Thymus (tissue), 11 donors: ENCODE results near the gene FAM89B. TPM values are rescaled to one million over a fixed set of nuclear protein-coding genes. Genes with fewer than 3 reads are reported as not detected.

Experiments
- DNase-seq, 9 donors: peaks; one replicate each; pipeline ENCODE4 v3.0.0-alpha.2; 2013; ENCODE audit warnings: low spot score in 9 of 9, low read depth in 6 of 9, missing footprints in 1 of 9
- H3K27ac ChIP-seq, 2 donors: one replicate each; pipeline ENCODE4 v1.5.1; 2013; ENCODE audit warnings: control low read depth in 1 of 2, low read depth in 1 of 2, low read length in 1 of 2, mild to moderate bottlenecking in 1 of 2, moderate library complexity in 1 of 2
- H3K27me3 ChIP-seq, 2 donors: one replicate each; pipeline ENCODE4 v1.5.1; 2013; ENCODE audit warnings: low read length in 1 of 2; ENCODE audit not compliant: control insufficient read depth in 2 of 2, insufficient read depth in 1 of 2
- H3K36me3 ChIP-seq, 2 donors: one replicate each; pipeline ENCODE4 v1.5.1; 2013; ENCODE audit warnings: low read length in 1 of 2, mild to moderate bottlenecking in 1 of 2, moderate library complexity in 1 of 2; ENCODE audit not compliant: control insufficient read depth in 2 of 2, insufficient read depth in 2 of 2
- H3K4me1 ChIP-seq, 2 donors: one replicate each; pipeline ENCODE4 v1.5.1; 2013; ENCODE audit warnings: low read length in 2 of 2; ENCODE audit not compliant: control insufficient read depth in 2 of 2, insufficient read depth in 2 of 2
- H3K4me3 ChIP-seq, 2 donors: one replicate each; pipeline ENCODE4 v1.5.1; 2013; ENCODE audit warnings: low read length in 2 of 2, control low read depth in 1 of 2, mild to moderate bottlenecking in 1 of 2
- H3K9me3 ChIP-seq, 2 donors: one replicate each; pipeline ENCODE4 v1.5.1; 2013; ENCODE audit warnings: low read length in 1 of 2, mild to moderate bottlenecking in 1 of 2; ENCODE audit not compliant: control insufficient read depth in 2 of 2, insufficient read depth in 1 of 2
- WGBS: extraction: QIAGEN DNeasy Blood & Tissue Kit; methylation state at CpG from one replicate; pipeline ENCODE4 v1.1.7; 2013; 5-methylcytosine and 5-hydroxymethylcytosine counted together
- polyA plus RNA-seq: library from polyadenylated mRNA; stranded (reverse); fragments of 200-250 nt; gene quantifications from one replicate; pipeline ENCODE4 v1.2.3, GENCODE V29; 2013
- total RNA-seq: library from RNA; stranded (reverse); fragments of 120-200 nt; gene quantifications from one replicate; pipeline ENCODE4 v1.2.4, GENCODE V29; 2013
- donor health status: healthy.

Gene FAM89B
- total and polyA plus RNA-seq, 2 donors = 47.2 to 62.2 TPM

- under 1% methylated on average over 69 of the region's 69 CpGs for WGBS
- Histone ChIP-seq H3K36me3 (peaks cover 19 to 25% of the 10 kb centered on the region in 2 donors), H3K27me3 (no peaks in the 10 kb centered on the region), H3K9me3 (no peaks in the 10 kb centered on the region), H3K27ac (peak within 1 kb of the TSS; percentile 84 to 97), H3K4me1 (peaks cover 34 to 61% of the 10 kb centered on the region in 2 donors), H3K4me3 (peak within 1 kb of the TSS; percentile 66 to 84)
- peak in 6 of 9 donors; percentile 40 to 87 (median 71) for DNase-seq
Measured at GRCh38 chr11:65575568-65576231, 3.4 kb downstream of the FAM89B start, which contains the start of gene EHBP1L1. Gene EHBP1L1, plus strand, starts transcription at chr11:65576053. Its CDS starts 250 bp downstream, at chr11:65576303.

GRCh38 chr11:65576232-65576866 is 4.0 kb downstream of the FAM89B start:
- no peaks in the 10 kb centered on the region for H3K9me3 ChIP-seq
- 16% methylated on average over 26 of the region's 26 CpGs for WGBS
- peaks cover 28 to 54% of the 10 kb centered on the region in 2 donors for H3K4me1 ChIP-seq
- H3K27ac ChIP-seq = peak overlapping the region; percentile 41 to 85
- H3K36me3 ChIP-seq = peaks cover 26 to 30% of the 10 kb centered on the region in 2 donors
- H3K27me3 ChIP-seq = no peaks in the 10 kb centered on the region
- H3K4me3 ChIP-seq = peak overlapping the region; percentile 60 to 84
- DNase-seq = no peak

GRCh38 chr11:65576867-65577755 is 4.8 kb downstream of the FAM89B start:
- Histone ChIP-seq H3K27me3 (no peaks in the 10 kb centered on the region), H3K9me3 (no peaks in the 10 kb centered on the region), H3K4me3 (peak overlapping the region; percentile 60 to 84), H3K4me1 (peaks cover 23 to 47% of the 10 kb centered on the region in 2 donors), H3K27ac (peak overlapping the region; percentile 41 to 70), H3K36me3 (peaks cover 32 to 35% of the 10 kb centered on the region in 2 donors)
- no peak for DNase-seq
- 53% methylated on average over 18 of the region's 18 CpGs for WGBS

- DNase-seq = no peak
- Histone ChIP-seq H3K27me3 (no peaks in the 10 kb centered on the region), H3K9me3 (no peaks in the 10 kb centered on the region), H3K36me3 (peaks cover 32 to 35% of the 10 kb centered on the region in 2 donors), H3K4me3 (no peak overlapping the region), H3K4me1 (peaks cover 23 to 45% of the 10 kb centered on the region in 2 donors), H3K27ac (peak overlapping the region in 1 of 2 donors; percentile 43)
- WGBS = 78% methylated on average over 8 of the region's 8 CpGs
Measured at GRCh38 chr11:65577756-65578109, 5.4 kb downstream of the FAM89B start.

GRCh38 chr11:65578134-65578533 is 5.8 kb downstream of the FAM89B start:
- Histone ChIP-seq H3K27ac (no peak overlapping the region), H3K4me1 (peaks cover 23 to 42% of the 10 kb centered on the region in 2 donors), H3K4me3 (no peak overlapping the region), H3K36me3 (peaks cover 32 to 35% of the 10 kb centered on the region in 2 donors), H3K9me3 (no peaks in the 10 kb centered on the region), H3K27me3 (no peaks in the 10 kb centered on the region)
- DNase-seq = no peak
- WGBS = 98% methylated on average over 7 of the region's 7 CpGs

- no peak overlapping the region for H3K27ac ChIP-seq
- no peaks in the 10 kb centered on the region for H3K9me3 ChIP-seq
- H3K36me3 ChIP-seq = peaks cover 30 to 35% of the 10 kb centered on the region in 2 donors
- peaks cover 20 to 36% of the 10 kb centered on the region in 2 donors for H3K4me1 ChIP-seq
- no peak overlapping the region for H3K4me3 ChIP-seq
- H3K27me3 ChIP-seq = peaks cover 0 to 4% of the 10 kb centered on the region in 2 donors
- WGBS = 97% methylated on average over 3 of the region's 3 CpGs
- DNase-seq = no peak
Measured at GRCh38 chr11:65578667-65579066, 6.3 kb downstream of the FAM89B start.

GRCh38 chr11:65579291-65579690 is 7.0 kb downstream of the FAM89B start:
- no peak for DNase-seq

GRCh38 chr11:65580031-65580692 is 7.8 kb downstream of the FAM89B start:
- H3K9me3 ChIP-seq = no peaks in the 10 kb centered on the region
- 97% methylated on average over 19 of the region's 19 CpGs for WGBS
- H3K27ac ChIP-seq = no peak overlapping the region
- H3K4me3 ChIP-seq = no peak overlapping the region
- peaks cover 34 to 48% of the 10 kb centered on the region in 2 donors for H3K36me3 ChIP-seq
- peaks cover 0 to 17% of the 10 kb centered on the region in 2 donors for H3K27me3 ChIP-seq
- H3K4me1 ChIP-seq = peaks cover 13 to 31% of the 10 kb centered on the region in 2 donors
- DNase-seq = no peak

More at GRCh38 chr11:65579291-65579690, 7.0 kb downstream of the FAM89B start:
- 96% methylated on average over 4 of the region's 4 CpGs for WGBS
- H3K4me3 ChIP-seq = no peak overlapping the region
- no peaks in the 10 kb centered on the region for H3K9me3 ChIP-seq
- peaks cover 32 to 41% of the 10 kb centered on the region in 2 donors for H3K36me3 ChIP-seq
- H3K27ac ChIP-seq = no peak overlapping the region
- H3K27me3 ChIP-seq = peaks cover 0 to 11% of the 10 kb centered on the region in 2 donors
- peaks cover 17 to 34% of the 10 kb centered on the region in 2 donors for H3K4me1 ChIP-seq
